Fibroblast of lung (primary cell): ENCODE data around the gene TEC.

Experiments
- EZH2 ChIP-seq: IDR thresholded peaks from 2 replicates; pipeline ENCODE4 v1.5.1; 2012; ENCODE audit warnings: low read length, control low read depth, mild to moderate bottlenecking; ENCODE audit errors: missing control alignments
- TF ChIP-seq, protein P1 (sequence below), 2 donors: IDR thresholded peaks in 1 of 2; conservative IDR thresholded peaks in 1 of 2; 1 replicate in 1 of 2; 2 replicates in 1 of 2; pipeline ENCODE4 v1.5.1; 2011 to 2012; ENCODE audit warnings: low read length in 2 of 2, control low read depth in 1 of 2, inconsistent platforms in 1 of 2, low read depth in 1 of 2, mild to moderate bottlenecking in 1 of 2

DNA sequence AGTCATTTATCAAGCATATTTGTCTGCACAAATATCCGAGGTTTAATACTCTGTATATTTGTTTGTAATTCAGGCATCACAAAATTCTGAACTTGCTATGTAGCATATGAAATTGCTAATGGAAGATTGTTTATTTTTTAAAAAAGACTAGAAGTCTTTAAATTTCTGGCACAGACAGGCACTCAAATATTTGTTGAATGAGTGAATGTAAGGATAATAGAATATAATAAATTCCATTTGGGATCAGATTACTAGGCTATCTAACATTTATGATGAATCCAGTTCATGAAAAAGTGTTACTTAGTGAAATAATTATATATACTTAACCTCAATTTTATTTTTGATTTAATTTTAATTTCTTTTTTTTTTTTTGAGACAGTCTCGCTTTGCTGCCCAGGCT is 30.4 kb upstream of the TEC start:
- TF ChIP-seq, protein P1, sequence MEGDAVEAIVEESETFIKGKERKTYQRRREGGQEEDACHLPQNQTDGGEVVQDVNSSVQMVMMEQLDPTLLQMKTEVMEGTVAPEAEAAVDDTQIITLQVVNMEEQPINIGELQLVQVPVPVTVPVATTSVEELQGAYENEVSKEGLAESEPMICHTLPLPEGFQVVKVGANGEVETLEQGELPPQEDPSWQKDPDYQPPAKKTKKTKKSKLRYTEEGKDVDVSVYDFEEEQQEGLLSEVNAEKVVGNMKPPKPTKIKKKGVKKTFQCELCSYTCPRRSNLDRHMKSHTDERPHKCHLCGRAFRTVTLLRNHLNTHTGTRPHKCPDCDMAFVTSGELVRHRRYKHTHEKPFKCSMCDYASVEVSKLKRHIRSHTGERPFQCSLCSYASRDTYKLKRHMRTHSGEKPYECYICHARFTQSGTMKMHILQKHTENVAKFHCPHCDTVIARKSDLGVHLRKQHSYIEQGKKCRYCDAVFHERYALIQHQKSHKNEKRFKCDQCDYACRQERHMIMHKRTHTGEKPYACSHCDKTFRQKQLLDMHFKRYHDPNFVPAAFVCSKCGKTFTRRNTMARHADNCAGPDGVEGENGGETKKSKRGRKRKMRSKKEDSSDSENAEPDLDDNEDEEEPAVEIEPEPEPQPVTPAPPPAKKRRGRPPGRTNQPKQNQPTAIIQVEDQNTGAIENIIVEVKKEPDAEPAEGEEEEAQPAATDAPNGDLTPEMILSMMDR (conservative IDR thresholded peaks at IDR 0.05 in 1 of 2, IDR thresholded peaks at IDR 0.05 in 1 of 2; ENCODE audit: low read depth in 1 of 2, low read length in 2 of 2) = no peak
- no peak for TF ChIP-seq EZH2
